Motor neuron (in vitro differentiated cells): ENCODE measurements around the gene FGF11. TPM values are rescaled to one million over a fixed set of nuclear protein-coding genes. Genes with fewer than 3 reads are reported as not detected.

Experiments used
- ATAC-seq, 8 experiments: fragments of 200-7000 bp; cut with Tn5 transposase; replicated peaks in 6 of 8; 2 replicates each; pipeline ENCODE4 v1.8.0; 2021; ENCODE audit warnings: mild to moderate bottlenecking in 8 of 8, moderate library complexity in 8 of 8
- H3K27ac ChIP-seq, 2 donors: fragments of 250-450 bp; sonication (Bioruptor Pico); 2 replicates each; pipeline ENCODE4 v1.9.0; 2021; ENCODE audit warnings: antibody characterized with exemption in 2 of 2, mild to moderate bottlenecking in 2 of 2, moderate library complexity in 1 of 2
- H3K4me1 ChIP-seq, 2 donors: fragments of 250-450 bp; sonication (Bioruptor Pico); replicated peaks in 1 of 2; 2 replicates each; pipeline ENCODE4 v1.6.1; 2021; ENCODE audit warnings: antibody characterized with exemption in 2 of 2, mild to moderate bottlenecking in 2 of 2, moderate library complexity in 1 of 2
- H3K4me3 ChIP-seq, 5 donors: fragments of 250-450 bp; sonication (Bioruptor Pico); 2 replicates each; pipeline ENCODE4 v1.9.0; 2021; ENCODE audit warnings: antibody characterized with exemption in 5 of 5, mild to moderate bottlenecking in 5 of 5, moderate library complexity in 4 of 5
- WGBS, 10 experiments: fragments of 450-650 bp; shearing (Covaris generic); methylation state at CpG; one replicate each; pipeline ENCODE4 v1.0.0; 2022; 5-methylcytosine and 5-hydroxymethylcytosine counted together
- in situ Hi-C, 9 experiments: fragments of 400-800 bp; cut with MboI; loops; one replicate each; pipeline ENCODE4 v1.15.0; 2021; ENCODE audit warnings: low sequenced_read_pairs in 9 of 9, low pct_unique_long_range_greater_than_20kb in 2 of 9; ENCODE audit not compliant: unreplicated experiment in 9 of 9
- total RNA-seq, 8 experiments: library from RNA; unstranded; fragments of 300-600 nt; gene quantifications; 2 replicates each; pipeline versions ENCODE4 v1.2.3 to v1.2.4, GENCODE V29; 2022

FGF11 gene
- total RNA-seq, 8 experiments from 2014 or later, result 0.61 to 17.4 (median 7.1) TPM

DNA sequence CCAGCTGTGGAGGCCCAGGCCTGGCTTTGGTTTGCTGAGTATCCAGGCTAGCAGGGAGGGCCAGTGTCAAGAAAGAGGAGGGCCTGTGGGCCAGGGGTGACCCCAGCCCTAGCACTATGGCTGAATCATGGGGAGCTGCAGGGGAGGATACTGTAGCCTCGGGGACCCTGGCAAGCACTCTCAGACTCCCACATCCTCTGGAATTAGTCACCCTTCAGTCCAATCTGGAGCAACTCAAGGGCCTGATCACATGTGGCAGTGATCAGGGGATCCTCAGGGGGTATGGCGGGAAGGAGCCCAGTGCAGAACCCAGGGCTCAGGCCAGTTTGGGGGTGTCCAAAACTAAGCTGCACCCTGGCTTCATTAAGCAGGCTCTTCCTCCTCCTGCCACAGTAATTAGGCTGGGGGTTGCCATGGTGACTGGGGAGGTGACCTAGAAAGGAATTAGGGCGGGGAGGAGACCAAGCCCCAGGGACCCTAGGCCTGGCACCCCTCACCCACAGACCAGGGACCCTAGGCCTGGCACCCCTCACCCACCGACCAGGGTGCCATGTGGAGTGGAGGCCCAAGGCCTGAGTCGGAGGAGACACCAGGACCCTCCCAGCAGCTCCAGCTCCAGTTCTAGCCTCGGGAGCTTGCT, 25.8 kb upstream of the FGF11 start:
- ATAC-seq, result peak in 2 of 8 experiments; percentile 28 to 31
- Histone ChIP-seq H3K4me1 (peaks cover 4% of the 10 kb centered on the region in 2 donors), H3K27ac (no peak overlapping the region), H3K4me3 (no peak overlapping the region)
- in situ Hi-C loops, result no loop called here
- 60 to 100% (median 95%) methylated on average over 1 to 2 of the region's 6 CpGs; no CpG with 5 or more reads in 6 of the 10 experiments for WGBS, 10 experiments

DNA sequence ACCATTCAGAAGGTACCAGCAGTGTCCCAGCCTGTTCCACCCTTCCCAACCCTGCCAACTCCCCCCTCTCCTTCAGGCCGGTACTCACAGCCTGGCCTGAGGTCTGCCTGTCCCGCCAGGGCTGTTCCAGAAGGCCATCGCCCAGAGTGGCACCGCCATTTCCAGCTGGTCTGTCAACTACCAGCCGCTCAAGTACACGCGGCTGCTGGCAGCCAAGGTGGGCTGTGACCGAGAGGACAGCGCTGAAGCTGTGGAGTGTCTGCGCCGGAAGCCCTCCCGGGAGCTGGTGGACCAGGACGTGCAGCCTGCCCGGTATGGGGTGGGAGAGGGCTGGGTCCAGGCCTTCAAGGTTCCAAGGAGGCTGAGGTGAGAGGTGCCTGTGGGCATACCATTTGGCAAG, 24.5 kb upstream of the FGF11 start:
- WGBS, 10 experiments, result 88 to 98% (median 92%) methylated on average over 7 to 8 of the region's 14 CpGs; no CpG with 5 or more reads in 7 of the 10 experiments
- Histone ChIP-seq H3K4me1 (peaks cover 17 to 18% of the 10 kb centered on the region in 2 donors), H3K4me3 (no peak overlapping the region), H3K27ac (no peak overlapping the region)
- in situ Hi-C loops, result no loop called here
- ATAC-seq, result no peak

DNA sequence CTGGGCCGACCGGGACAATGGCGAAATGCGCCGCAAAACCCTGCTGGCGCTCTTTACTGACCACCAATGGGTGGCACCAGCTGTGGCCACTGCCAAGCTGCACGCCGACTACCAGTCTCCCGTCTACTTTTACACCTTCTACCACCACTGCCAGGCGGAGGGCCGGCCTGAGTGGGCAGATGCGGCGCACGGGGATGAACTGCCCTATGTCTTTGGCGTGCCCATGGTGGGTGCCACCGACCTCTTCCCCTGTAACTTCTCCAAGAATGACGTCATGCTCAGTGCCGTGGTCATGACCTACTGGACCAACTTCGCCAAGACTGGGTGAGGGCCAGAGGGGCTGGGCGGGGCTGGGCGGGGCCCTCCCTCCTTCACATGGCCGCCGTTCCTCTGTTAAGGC, 23.5 kb upstream of the FGF11 start:
- Histone ChIP-seq H3K4me3 (no peak overlapping the region), H3K4me1 (peaks cover 27% of the 10 kb centered on the region in 2 donors), H3K27ac (no peak overlapping the region)
- 87 to 100% (median 98%) methylated on average over 2 to 8 of the region's 23 CpGs; no CpG with 5 or more reads in 7 of the 10 experiments for WGBS, 10 experiments
- in situ Hi-C loops, result no loop called here
- ATAC-seq, result no peak

DNA sequence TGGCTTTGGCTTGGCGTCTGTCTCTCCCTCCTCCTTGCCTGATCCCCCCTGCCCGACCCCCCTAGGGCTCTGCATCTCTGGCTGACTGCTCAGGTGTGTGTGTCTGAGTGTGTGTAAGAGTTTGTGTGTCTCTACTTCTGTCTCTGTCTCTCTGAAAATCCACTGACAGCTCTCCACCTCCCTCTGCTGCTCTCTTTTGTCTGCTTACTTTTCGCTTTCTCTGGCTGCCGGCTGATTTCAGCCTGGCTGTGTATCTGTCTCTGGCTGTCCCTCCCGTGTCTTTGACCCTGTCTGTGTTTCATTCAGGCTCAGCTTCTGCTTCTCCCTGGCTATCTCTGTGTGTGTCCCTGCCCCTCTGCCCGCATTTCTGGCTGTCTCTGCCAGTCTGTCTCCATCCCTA, 23.0 kb upstream of the FGF11 start:
- Histone ChIP-seq H3K27ac (no peak overlapping the region), H3K4me1 (peaks cover 27 to 32% of the 10 kb centered on the region in 2 donors), H3K4me3 (no peak overlapping the region)
- no peak for ATAC-seq
- in situ Hi-C loops, result no loop called here
- 53 to 80% (median 68%) methylated on average over 1 to 4 of the region's 6 CpGs; no CpG with 5 or more reads in 5 of the 10 experiments for WGBS, 10 experiments

DNA sequence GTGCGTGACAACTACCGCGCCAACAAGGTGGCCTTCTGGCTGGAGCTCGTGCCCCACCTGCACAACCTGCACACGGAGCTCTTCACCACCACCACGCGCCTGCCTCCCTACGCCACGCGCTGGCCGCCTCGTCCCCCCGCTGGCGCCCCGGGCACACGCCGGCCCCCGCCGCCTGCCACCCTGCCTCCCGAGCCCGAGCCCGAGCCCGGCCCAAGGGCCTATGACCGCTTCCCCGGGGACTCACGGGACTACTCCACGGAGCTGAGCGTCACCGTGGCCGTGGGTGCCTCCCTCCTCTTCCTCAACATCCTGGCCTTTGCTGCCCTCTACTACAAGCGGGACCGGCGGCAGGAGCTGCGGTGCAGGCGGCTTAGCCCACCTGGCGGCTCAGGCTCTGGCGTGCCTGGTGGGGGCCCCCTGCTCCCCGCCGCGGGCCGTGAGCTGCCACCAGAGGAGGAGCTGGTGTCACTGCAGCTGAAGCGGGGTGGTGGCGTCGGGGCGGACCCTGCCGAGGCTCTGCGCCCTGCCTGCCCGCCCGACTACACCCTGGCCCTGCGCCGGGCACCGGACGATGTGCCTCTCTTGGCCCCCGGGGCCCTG, 22.2 kb upstream of the FGF11 start:
- no peak overlapping the region for H3K27ac ChIP-seq
- no peak overlapping the region for H3K4me3 ChIP-seq
- 100% methylated on average over 1 to 3 of the region's 54 CpGs; no CpG with 5 or more reads in 8 of the 10 experiments for WGBS, 10 experiments
- ATAC-seq, result peak in 1 of 8 experiments; percentile 10
- in situ Hi-C loops, result no loop called here
- peaks cover 27 to 32% of the 10 kb centered on the region in 2 donors for H3K4me1 ChIP-seq

DNA sequence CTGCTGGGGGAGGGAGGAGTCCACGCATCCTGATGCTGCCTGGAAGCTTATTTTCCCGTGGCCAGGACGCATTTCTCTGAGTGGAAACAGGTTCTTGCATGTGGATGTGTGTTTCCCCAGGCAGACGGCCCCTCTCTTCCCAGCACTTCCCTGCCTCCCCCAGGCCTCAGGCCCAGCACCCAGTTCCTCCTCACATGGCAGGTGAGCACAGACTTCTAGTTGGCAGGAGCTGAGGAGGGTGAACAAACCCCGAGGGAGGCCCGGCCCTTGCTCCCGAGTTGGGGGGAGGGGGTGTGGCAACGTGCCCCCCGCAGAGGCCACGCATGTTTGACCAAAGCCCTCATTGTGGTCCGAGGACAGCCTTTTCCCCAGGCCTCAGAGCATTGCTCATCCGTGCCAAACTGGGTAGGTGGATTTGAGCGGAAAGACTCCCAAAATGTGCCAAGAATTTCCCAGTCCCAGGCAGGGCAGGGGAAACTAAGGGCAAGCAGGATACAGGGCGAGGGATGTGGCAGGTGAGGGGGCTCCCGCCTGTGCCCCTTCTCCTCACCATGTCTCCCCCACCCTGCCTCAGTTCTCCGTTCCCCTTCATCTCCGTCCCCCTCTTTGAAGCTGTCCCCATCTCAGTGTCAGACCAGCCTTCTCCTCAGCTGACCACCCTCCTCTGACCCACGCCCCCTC, 20.7 kb upstream of the FGF11 start:
- no peak for ATAC-seq
- peak overlapping the region in 1 of 2 donors; percentile 7 for H3K27ac ChIP-seq
- in situ Hi-C loops, result no loop called here

DNA sequence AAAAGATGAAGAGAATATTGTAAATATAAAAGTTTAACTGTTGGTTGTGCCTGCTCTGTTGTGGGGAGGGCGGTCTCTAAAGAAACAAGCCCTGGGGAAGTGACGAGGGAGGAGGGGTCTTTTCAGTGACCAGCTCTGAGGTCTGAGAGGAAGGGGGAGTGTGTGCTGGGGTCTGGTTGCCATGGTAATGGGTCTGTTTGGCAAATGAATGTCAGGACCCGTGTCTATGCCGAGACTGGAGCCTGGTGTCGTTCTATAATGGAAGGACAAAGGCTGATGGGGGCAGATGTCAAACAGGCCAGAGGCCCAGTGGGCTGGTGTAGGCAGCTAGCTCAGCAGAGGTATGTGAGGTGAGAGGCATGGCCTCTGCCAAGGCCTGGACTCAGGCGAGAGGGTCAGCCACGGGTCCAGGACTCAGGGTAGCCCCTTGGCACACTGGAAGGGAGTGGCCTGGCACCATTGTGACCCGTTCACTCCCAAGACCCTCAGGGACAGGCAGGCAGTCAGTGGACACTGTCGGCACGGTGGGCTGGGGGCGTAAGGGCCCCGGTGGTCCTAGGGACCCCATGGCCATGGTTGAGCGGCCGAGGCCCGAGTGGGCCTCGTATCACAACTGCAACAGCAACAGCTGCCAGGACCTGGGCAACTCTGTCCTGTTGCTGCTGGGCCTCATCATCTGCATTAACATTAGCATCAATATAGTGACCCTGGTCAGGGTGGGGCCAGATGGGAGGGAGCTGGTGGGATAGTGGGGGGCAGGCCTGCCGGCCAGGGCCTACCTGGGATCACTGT, 19.3 kb upstream of the FGF11 start, which contains the start of gene SPEM1:
Gene SPEM1 (plus strand): TSS at position 506 of the 792 bp plus-strand sequence. CDS start 61 bp downstream, at position 567.
- Histone ChIP-seq H3K4me3 (no peak within 1 kb of the TSS), H3K4me1 (peaks cover 27 to 37% of the 10 kb centered on the region in 2 donors), H3K27ac (peak within 1 kb of the TSS; percentile 31 to 73)
- in situ Hi-C loops, result no loop called here
- peak in 5 of 8 experiments; percentile 34 to 67 (median 51) for ATAC-seq
- WGBS, 10 experiments, result 0 to 60% (median 18%) methylated on average over 1 to 7 of the region's 17 CpGs; no CpG with 5 or more reads in 5 of the 10 experiments

More for the DNA sequence above, 20.7 kb upstream of the FGF11 start:
- no peak overlapping the region for H3K4me3 ChIP-seq
- H3K4me1 ChIP-seq, result peaks cover 27 to 33% of the 10 kb centered on the region in 2 donors
- WGBS, 10 experiments, result 0 to 80% (median 50%) methylated on average over 1 to 3 of the region's 18 CpGs; no CpG with 5 or more reads in 6 of the 10 experiments

DNA sequence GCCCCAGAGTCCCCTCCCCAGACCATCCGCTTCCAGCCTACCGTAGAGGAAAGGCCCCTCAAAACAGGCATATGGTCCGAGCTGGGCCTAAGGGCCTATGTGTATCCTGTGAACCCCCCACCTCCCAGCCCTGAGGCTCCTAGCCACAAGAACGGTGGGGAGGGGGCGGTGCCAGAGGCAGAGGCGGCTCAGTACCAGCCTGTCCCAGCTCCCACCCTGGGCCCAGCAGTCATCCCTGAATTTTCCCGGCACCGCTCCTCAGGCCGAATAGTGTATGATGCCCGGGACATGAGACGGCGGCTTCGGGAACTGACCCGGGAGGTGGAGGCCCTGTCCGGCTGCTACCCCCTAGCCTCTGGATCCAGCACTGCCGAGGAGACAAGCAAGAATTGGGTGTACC, 18.1 kb upstream of the FGF11 start:
- WGBS, 10 experiments, result 90% methylated on average over 4 of the region's 16 CpGs; no CpG with 5 or more reads in 9 of the 10 experiments
- ATAC-seq, result peak in 2 of 8 experiments; percentile 4 to 10
- in situ Hi-C loops, result no loop called here
- Histone ChIP-seq H3K4me1 (peaks cover 27 to 37% of the 10 kb centered on the region in 2 donors), H3K27ac (no peak overlapping the region), H3K4me3 (no peak overlapping the region)

DNA sequence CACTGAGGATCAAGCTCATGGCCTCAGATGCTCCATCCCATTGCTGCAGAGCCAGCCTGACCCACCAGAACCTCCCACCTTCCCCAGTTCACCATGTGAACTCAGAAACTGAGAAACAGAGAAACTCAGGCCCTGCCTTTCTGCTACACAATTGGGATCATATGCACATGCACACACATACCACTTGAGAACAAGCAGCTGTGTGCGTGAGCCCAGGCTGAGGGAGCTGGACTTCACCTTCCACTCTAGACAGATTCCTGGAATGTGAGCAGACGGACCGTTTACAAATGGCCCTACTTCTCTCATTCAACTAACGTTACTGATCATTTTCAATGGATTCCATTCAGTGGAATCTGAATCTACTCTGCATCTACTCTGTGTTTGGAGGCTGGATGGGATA, 15.6 kb upstream of the FGF11 start:
- WGBS, 10 experiments, result 59 to 90% (median 76%) methylated on average over 3 of the region's 4 CpGs; no CpG with 5 or more reads in 7 of the 10 experiments

DNA sequence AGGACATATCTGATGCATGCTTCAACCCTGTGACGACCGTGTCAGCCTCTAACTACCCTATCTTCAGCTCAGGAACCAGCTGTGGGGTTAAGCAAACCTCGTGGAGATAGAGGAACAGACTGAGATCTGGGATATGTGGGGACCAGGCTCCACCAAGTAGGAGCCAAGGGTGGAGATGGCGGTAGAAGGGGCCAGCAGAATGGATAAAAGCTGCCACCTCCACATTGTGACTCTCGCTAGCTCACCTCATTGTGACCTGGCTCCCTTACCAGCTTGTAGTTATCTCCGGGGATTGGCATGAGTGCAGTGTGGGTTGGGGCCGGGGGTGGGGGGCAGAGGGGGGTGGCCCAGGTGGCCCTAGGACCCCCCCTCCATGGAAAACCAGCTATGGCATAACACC, 14.0 kb upstream of the FGF11 start, which contains the start of gene SPEM2:
Gene SPEM2 (plus strand): TSS at position 301 of the 400 bp plus-strand sequence. CDS start 73 bp downstream, at position 374.
- 73 to 100% (median 88%) methylated on average over 2 to 3 of the region's 7 CpGs; no CpG with 5 or more reads in 6 of the 10 experiments for WGBS, 10 experiments
- no peak for ATAC-seq
- no peak within 1 kb of the TSS for H3K27ac ChIP-seq
- no peak within 1 kb of the TSS for H3K4me3 ChIP-seq
- in situ Hi-C loops, result no loop called here
- H3K4me1 ChIP-seq, result peaks cover 5 to 14% of the 10 kb centered on the region in 2 donors

More for the DNA sequence above, 15.6 kb upstream of the FGF11 start:
- no peak overlapping the region for H3K27ac ChIP-seq
- no peak overlapping the region for H3K4me3 ChIP-seq
- in situ Hi-C loops, result no loop called here
- peaks cover 21 to 31% of the 10 kb centered on the region in 2 donors for H3K4me1 ChIP-seq
- ATAC-seq, result peak in 2 of 8 experiments; percentile 6 to 45

DNA sequence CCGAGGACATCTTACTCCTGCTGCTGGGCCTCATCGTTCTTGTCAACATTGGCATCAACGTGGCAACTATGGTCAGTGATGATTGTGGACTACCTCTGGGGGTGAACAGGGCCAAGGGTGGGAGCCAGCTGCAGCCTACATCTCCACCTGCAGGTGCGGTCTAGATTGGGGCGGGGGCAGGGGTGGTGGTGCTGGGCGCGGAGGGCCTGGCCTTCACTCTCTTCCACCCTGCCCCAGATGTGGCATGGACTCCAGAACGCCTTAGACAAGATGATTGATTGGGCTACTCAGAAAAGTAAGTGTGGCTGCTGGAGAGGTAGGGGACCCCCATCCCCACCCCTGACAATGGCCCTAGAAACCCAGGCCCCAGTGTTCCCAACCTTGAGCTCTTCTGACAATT, 13.6 kb upstream of the FGF11 start:
- WGBS, 10 experiments, result 80 to 100% (median 100%) methylated on average over 1 to 2 of the region's 8 CpGs; no CpG with 5 or more reads in 7 of the 10 experiments
- in situ Hi-C loops, result no loop called here
- no peak for ATAC-seq
- H3K4me1 ChIP-seq, result peaks cover under 1 to 10% of the 10 kb centered on the region in 2 donors
- no peak overlapping the region for H3K4me3 ChIP-seq
- H3K27ac ChIP-seq, result no peak overlapping the region

DNA sequence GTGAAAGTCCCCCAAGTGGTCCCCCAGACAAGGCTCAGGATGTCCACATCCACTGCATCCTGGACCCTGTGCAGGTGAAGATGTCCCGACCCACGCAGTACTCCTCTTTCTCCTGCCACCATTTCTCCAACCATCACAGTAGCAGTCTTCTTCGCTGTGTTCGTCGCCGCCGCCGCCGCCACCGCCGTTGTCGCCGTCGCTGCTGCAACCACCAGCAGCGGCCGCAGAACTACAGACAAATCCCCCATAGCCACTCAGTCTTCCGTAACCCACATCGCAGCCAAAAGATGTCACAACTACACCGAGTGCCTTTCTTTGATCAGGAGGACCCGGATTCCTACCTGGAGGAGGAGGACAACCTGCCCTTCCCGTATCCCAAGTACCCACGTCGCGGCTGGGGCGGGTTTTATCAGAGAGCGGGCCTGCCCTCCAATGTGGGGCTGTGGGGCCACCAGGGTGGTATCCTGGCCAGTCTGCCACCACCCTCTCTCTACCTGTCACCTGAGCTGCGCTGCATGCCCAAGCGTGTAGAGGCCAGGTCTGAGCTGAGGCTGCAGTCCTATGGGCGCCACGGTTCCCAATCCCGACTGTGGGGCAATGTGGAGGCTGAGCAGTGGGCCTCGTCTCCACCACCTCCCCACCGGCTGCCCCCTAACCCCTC, 13.0 kb upstream of the FGF11 start:
- 86 to 100% (median 93%) methylated on average over 6 to 16 of the region's 33 CpGs; no CpG with 5 or more reads in 6 of the 10 experiments for WGBS, 10 experiments
- in situ Hi-C loops, result no loop called here
- no peak overlapping the region for H3K4me3 ChIP-seq
- peak in 2 of 8 experiments; percentile 11 to 12 for ATAC-seq
- no peak overlapping the region for H3K27ac ChIP-seq
- peaks cover 0 to 5% of the 10 kb centered on the region in 2 donors for H3K4me1 ChIP-seq
